ENCODE results near the gene OLAH. TPM values are rescaled to one million over a fixed set of nuclear protein-coding genes. Genes with fewer than 3 reads are reported as not detected.

The OLAH gene
- total RNA-seq, 4 donors from 2014 or later = 2.9 to 15.3 (median 6.7) TPM

- H3K36me3 ChIP-seq = peaks cover 0 to 34% (median 1%) of the 10 kb centered on the region in 3 donors
- WGBS, 2 donors = 83 to 87% methylated on average over 4 of the region's 4 CpGs
- no peak for TF ChIP-seq CTCF (IDR thresholded peaks at IDR 0.05)
Observed at GRCh38 chr10:15099886-15100285, 56.1 kb downstream of the OLAH start.

GRCh38 chr10:15103513-15103912 is 59.8 kb downstream of the OLAH start:
- TF ChIP-seq CTCF (IDR thresholded peaks at IDR 0.05) (no peak), POLR2A (IDR thresholded peaks at IDR 0.05) (no peak), EP300 (IDR thresholded peaks at IDR 0.05) (no peak)
- Histone ChIP-seq H3K36me3 (peaks cover 0 to 64% (median 5%) of the 10 kb centered on the region in 3 donors), H3K27me3 (no peaks in the 10 kb centered on the region), H3K4me3 (no peak overlapping the region), H3K4me1 (peaks cover 0 to 31% (median 5%) of the 10 kb centered on the region in 4 donors), H3K27ac (no peak overlapping the region), H3K9me3 (no peaks in the 10 kb centered on the region)
- DNase-seq (ENCODE audit: low spot score in 2 of 2) = no peak
- WGBS, 2 donors = 82 to 84% methylated on average over 9 of the region's 9 CpGs

More at GRCh38 chr10:15099886-15100285, 56.1 kb downstream of the OLAH start:
- Histone ChIP-seq H3K9me3 (no peaks in the 10 kb centered on the region), H3K27me3 (no peaks in the 10 kb centered on the region), H3K27ac (no peak overlapping the region), H3K4me1 (peaks cover 0 to 34% (median 12%) of the 10 kb centered on the region in 4 donors), H3K4me3 (no peak overlapping the region)
- DNase-seq (ENCODE audit: low spot score in 2 of 2) = no peak

GRCh38 chr10:15106352-15107013 is 62.7 kb downstream of the OLAH start:
- H3K36me3 ChIP-seq = peaks cover 0 to 87% (median 5%) of the 10 kb centered on the region in 3 donors
- peaks cover 0 to 12% (median 0%) of the 10 kb centered on the region in 4 donors for H3K4me1 ChIP-seq
- peak overlapping the region in 1 of 4 donors; percentile 46 for H3K27ac ChIP-seq
- no peak overlapping the region for H3K4me3 ChIP-seq
- WGBS, 2 donors = 44 to 48% methylated on average over 8 of the region's 8 CpGs
- no peaks in the 10 kb centered on the region for H3K9me3 ChIP-seq
- no peaks in the 10 kb centered on the region for H3K27me3 ChIP-seq
- peak; percentile 62 to 88 for DNase-seq (ENCODE audit: low spot score in 2 of 2)
- TF ChIP-seq POLR2A (IDR thresholded peaks at IDR 0.05) = no peak
- peak; percentile 82 to 89 (median 83) for TF ChIP-seq CTCF (IDR thresholded peaks at IDR 0.05)
- TF ChIP-seq EP300 (IDR thresholded peaks at IDR 0.05) = no peak

GRCh38 chr10:15112657-15113056 is 68.9 kb downstream of the OLAH start:
- Histone ChIP-seq H3K4me1 (no peaks in the 10 kb centered on the region), H3K36me3 (peaks cover 0 to 89% (median 0%) of the 10 kb centered on the region in 3 donors), H3K4me3 (no peak overlapping the region), H3K27ac (no peak overlapping the region), H3K27me3 (no peaks in the 10 kb centered on the region), H3K9me3 (peaks cover 0 to 8% (median 2%) of the 10 kb centered on the region in 4 donors)
- no peak for DNase-seq (ENCODE audit: low spot score in 2 of 2)
- 90 to 92% methylated on average over 13 of the region's 13 CpGs for WGBS, 2 donors
- TF ChIP-seq POLR2A (IDR thresholded peaks at IDR 0.05) (no peak), CTCF (IDR thresholded peaks at IDR 0.05) (no peak), EP300 (IDR thresholded peaks at IDR 0.05) (no peak)

- TF ChIP-seq POLR2A (IDR thresholded peaks at IDR 0.05) = no peak
- no peak for TF ChIP-seq CTCF (IDR thresholded peaks at IDR 0.05)
- TF ChIP-seq EP300 (IDR thresholded peaks at IDR 0.05) = no peak
- no peak overlapping the region for H3K27ac ChIP-seq
- no peaks in the 10 kb centered on the region for H3K4me1 ChIP-seq
- H3K4me3 ChIP-seq = no peak overlapping the region
- H3K9me3 ChIP-seq = peaks cover 0 to 8% (median 2%) of the 10 kb centered on the region in 4 donors
- H3K27me3 ChIP-seq = no peaks in the 10 kb centered on the region
- H3K36me3 ChIP-seq = peaks cover 0 to 89% (median 0%) of the 10 kb centered on the region in 3 donors
- no peak for DNase-seq (ENCODE audit: low spot score in 2 of 2)
- WGBS, 2 donors = 41 to 55% methylated on average over 4 of the region's 4 CpGs
Observed at GRCh38 chr10:15113766-15114165, 70.0 kb downstream of the OLAH start.
